Measurements from ENCODE around the gene ZFR. TPM values are rescaled to one million over a fixed set of nuclear protein-coding genes. Genes with fewer than 3 reads are reported as not detected.

ZFR gene
- polyA plus RNA-seq, 1 donor (not counting 4 experiments of a cell fraction or from before 2014, with no cell fraction given), result 58.7 TPM

DNA sequence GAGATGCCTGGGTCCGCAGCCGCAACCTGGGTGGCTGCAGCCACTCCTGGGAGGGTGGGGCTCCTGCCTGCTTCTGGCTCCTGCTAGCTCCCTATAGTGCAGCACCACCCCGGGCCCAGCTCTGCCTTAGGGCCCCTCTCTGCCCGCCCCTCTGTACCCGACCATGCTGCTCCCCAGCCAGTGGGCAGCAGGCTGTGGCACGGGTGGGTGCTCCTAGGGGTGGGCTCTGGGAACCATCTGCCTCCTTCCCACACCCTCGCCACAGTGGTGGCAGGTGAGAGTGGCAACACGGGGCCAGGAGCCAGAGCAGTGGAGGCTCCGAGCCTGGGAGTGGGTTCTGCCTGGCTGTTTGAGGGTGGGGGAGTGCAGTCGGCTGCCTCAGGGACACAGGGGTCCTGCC, 124.0 kb downstream of the ZFR start:
- no peak overlapping the region for H3K4me2 ChIP-seq (ENCODE audit: control insufficient read depth, extremely low read depth, insufficient read depth, low read depth, low read length)
- peaks cover 5% of the 10 kb centered on the region for H3K9me3 ChIP-seq (ENCODE audit: control insufficient read depth, low read depth, low read length)
- TF ChIP-seq, protein P1, sequence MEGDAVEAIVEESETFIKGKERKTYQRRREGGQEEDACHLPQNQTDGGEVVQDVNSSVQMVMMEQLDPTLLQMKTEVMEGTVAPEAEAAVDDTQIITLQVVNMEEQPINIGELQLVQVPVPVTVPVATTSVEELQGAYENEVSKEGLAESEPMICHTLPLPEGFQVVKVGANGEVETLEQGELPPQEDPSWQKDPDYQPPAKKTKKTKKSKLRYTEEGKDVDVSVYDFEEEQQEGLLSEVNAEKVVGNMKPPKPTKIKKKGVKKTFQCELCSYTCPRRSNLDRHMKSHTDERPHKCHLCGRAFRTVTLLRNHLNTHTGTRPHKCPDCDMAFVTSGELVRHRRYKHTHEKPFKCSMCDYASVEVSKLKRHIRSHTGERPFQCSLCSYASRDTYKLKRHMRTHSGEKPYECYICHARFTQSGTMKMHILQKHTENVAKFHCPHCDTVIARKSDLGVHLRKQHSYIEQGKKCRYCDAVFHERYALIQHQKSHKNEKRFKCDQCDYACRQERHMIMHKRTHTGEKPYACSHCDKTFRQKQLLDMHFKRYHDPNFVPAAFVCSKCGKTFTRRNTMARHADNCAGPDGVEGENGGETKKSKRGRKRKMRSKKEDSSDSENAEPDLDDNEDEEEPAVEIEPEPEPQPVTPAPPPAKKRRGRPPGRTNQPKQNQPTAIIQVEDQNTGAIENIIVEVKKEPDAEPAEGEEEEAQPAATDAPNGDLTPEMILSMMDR (optimal IDR thresholded peaks at IDR 0.05 in 1 of 3, IDR thresholded peaks at IDR 0.05 in 1 of 3, conservative IDR thresholded peaks at IDR 0.05 in 1 of 3; ENCODE audit: extremely low read depth in 1 of 3, insufficient read depth in 2 of 3, low read length in 3 of 3), result no peak
- TF ChIP-seq EZH2 (IDR thresholded peaks at IDR 0.05; ENCODE audit: low read length), result no peak
- FAIRE-seq, result no peak
- no peak for DNase-seq (ENCODE audit: low read depth, low spot score)
- no peaks in the 10 kb centered on the region for H3K27me3 ChIP-seq (ENCODE audit: control insufficient read depth, extremely low read depth, insufficient read depth, low read length)
- no peaks in the 10 kb centered on the region for H3K9me1 ChIP-seq (ENCODE audit: control insufficient read depth, extremely low read depth, insufficient read depth, low read length)
- H4K20me1 ChIP-seq (ENCODE audit: control insufficient read depth, extremely low read depth, insufficient read depth, low read length), result no peaks in the 10 kb centered on the region
- H3K27ac ChIP-seq (ENCODE audit: control insufficient read depth, insufficient read depth, low read length), result no peak overlapping the region
- H2AFZ ChIP-seq (ENCODE audit: control insufficient read depth, low read length), result no peak overlapping the region
- no peak overlapping the region for H3K4me3 ChIP-seq (ENCODE audit: control insufficient read depth in 2 of 3, extremely low read depth in 1 of 3, insufficient read depth in 2 of 3, low read depth in 1 of 3, low read length in 3 of 3)
- H3K36me3 ChIP-seq (ENCODE audit: control insufficient read depth in 2 of 2, extremely low read depth in 1 of 2, insufficient read depth in 2 of 2, low read length in 2 of 2), result no peaks in the 10 kb centered on the region
- H3K4me1 ChIP-seq (ENCODE audit: control insufficient read depth, extremely low read depth, insufficient read depth, low read length), result no peaks in the 10 kb centered on the region
- no peaks in the 10 kb centered on the region for H3K79me2 ChIP-seq (ENCODE audit: control insufficient read depth, insufficient read depth, low read length)
- no peak overlapping the region for H3K9ac ChIP-seq (ENCODE audit: control insufficient read depth, extremely low read depth, insufficient read depth, low read length)
- dilution Hi-C loops (cut with MboI; ENCODE audit: extremely low pct_ligation_motif_present, low sequenced_read_pairs), result no loop called here

DNA sequence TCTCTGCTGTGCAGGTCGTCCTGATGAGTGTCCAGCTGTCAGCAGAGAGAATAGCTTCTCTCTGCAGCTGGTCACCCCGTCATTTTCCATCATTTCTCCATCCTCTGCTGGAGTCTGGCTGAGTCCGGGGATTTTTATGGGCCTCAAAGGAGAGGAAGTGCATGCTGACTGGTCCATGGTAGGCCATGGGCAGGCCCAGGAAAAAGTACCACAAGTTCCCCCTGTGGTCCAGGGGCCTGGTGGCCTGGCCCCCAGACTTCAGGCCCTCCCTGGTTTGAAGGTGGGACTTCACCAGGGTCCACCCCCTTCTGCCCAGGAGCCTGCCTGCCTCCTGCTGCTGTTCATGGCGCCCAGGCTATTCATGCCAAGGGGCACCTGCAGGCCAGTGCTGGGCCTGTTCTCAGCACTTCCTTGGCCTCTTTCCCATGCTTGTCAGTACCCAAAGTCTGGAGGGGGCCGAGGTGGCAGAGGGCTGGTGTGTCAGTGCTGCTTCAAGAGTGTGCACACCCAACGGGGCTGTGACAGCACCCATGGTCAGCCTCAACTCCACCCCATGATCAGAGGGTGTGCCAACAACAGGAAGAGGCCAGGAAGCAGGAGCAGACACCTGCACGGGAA, 124.5 kb downstream of the ZFR start:
- no peaks in the 10 kb centered on the region for H3K27me3 ChIP-seq (ENCODE audit: control insufficient read depth, extremely low read depth, insufficient read depth, low read length)
- H4K20me1 ChIP-seq (ENCODE audit: control insufficient read depth, extremely low read depth, insufficient read depth, low read length), result no peaks in the 10 kb centered on the region
- no peaks in the 10 kb centered on the region for H3K79me2 ChIP-seq (ENCODE audit: control insufficient read depth, insufficient read depth, low read length)
- H3K27ac ChIP-seq (ENCODE audit: control insufficient read depth, insufficient read depth, low read length), result no peak overlapping the region
- DNase-seq (ENCODE audit: low read depth, low spot score), result no peak
- H2AFZ ChIP-seq (ENCODE audit: control insufficient read depth, low read length), result no peak overlapping the region
- dilution Hi-C loops (cut with MboI; ENCODE audit: extremely low pct_ligation_motif_present, low sequenced_read_pairs), result no loop called here
- no peak overlapping the region for H3K4me2 ChIP-seq (ENCODE audit: control insufficient read depth, extremely low read depth, insufficient read depth, low read depth, low read length)
- peaks cover 5% of the 10 kb centered on the region for H3K9me3 ChIP-seq (ENCODE audit: control insufficient read depth, low read depth, low read length)
- no peaks in the 10 kb centered on the region for H3K9me1 ChIP-seq (ENCODE audit: control insufficient read depth, extremely low read depth, insufficient read depth, low read length)
- no peaks in the 10 kb centered on the region for H3K4me1 ChIP-seq (ENCODE audit: control insufficient read depth, extremely low read depth, insufficient read depth, low read length)
- no peak for FAIRE-seq
- no peak for TF ChIP-seq EZH2 (IDR thresholded peaks at IDR 0.05; ENCODE audit: low read length)
- TF ChIP-seq, protein P1 (optimal IDR thresholded peaks at IDR 0.05 in 1 of 3, IDR thresholded peaks at IDR 0.05 in 1 of 3, conservative IDR thresholded peaks at IDR 0.05 in 1 of 3; ENCODE audit: extremely low read depth in 1 of 3, insufficient read depth in 2 of 3, low read length in 3 of 3), result no peak
- no peak overlapping the region for H3K4me3 ChIP-seq (ENCODE audit: control insufficient read depth in 2 of 3, extremely low read depth in 1 of 3, insufficient read depth in 2 of 3, low read depth in 1 of 3, low read length in 3 of 3)
- H3K36me3 ChIP-seq (ENCODE audit: control insufficient read depth in 2 of 2, extremely low read depth in 1 of 2, insufficient read depth in 2 of 2, low read length in 2 of 2), result no peaks in the 10 kb centered on the region
- no peak overlapping the region for H3K9ac ChIP-seq (ENCODE audit: control insufficient read depth, extremely low read depth, insufficient read depth, low read length)

Measured in keratinocyte (primary cell).